GM18907 (cell line): ENCODE data around the gene MARCHF6.
A peak's percentile ranks its signal among the peaks of the same experiment; 100 is the strongest.
"Not testable (repeated sequence)": the region's sequence is repeated elsewhere in the genome, so short reads cannot be mapped to it uniquely, and the experiment has no call there.

Experiments
- ATAC-seq: cut with Tn5 transposase; IDR thresholded peaks from one replicate; pipeline ENCODE4 v1.9.1; 2021; ENCODE audit warnings: mild to moderate bottlenecking, moderate library complexity; ENCODE audit not compliant: unreplicated experiment

Gene MARCHF6

DNA sequence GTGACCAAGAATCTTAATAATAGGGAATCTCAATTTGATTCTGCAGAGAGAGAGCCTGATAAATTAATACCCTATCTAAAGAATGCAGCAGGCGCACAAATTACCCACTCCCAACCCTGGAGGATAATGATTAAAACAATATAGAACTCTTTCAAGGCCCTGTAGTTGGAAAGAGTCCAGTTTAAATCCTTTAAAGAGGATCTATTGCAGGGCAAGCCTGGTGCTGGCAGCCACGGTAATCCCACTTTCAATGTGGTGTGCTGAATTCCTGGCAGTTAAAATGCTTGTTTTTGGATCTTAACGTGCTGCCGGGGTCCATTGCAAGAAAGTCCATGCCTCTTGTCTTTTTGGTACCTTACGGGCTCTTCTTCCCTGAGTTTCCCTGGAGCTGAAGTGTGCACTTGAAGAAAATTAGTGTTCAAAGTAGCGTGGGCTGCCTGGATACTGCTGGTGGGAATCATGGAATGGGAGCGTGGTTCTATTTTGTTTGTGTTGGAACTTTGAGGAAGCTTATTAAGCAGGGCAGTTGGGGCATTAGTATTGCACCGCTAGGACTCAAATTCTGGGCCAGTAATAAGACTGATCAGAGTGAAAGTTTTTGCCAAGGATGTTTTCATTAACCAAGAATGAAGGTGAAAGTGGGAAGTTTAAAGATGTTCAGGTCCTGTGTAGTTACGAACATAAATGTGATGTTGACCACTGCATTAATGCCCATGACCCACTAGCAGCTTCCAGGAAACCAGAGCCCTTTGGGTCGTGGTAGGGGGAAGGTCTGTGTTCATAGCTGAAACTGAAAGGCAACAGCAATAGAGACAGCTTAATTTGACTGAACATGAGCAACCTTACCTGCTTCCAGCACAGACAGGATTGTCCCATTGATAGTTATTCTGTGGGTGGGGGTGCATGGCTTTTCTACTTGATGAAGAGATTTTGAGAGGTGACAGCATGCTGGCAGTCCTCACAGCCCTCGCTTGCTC, 20.8 kb downstream of the MARCHF6 start:
- peak; percentile 67 for ATAC-seq

GRCh38 chr5:10375146-10375545, 21.7 kb downstream of the MARCHF6 start:
- ATAC-seq, result not testable (repeated sequence)

DNA sequence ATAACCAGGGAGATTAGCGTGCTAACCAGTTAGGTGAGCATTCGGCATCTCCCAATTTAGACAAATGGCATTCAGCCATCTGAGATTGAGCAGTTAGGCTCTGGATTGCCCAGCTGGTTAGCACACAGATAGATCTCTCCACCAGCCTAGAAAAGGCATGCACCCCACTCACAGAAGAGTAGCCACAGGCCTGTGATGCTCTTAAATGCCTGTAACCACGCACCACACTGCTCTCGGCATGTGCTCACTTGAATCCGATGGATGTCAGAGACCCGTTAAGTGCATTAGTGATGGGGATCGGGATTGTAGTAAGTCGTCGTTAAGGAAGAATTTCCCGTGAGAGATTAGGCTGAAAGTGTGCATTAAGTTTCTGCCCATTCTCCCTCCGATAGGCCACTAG, 23.0 kb downstream of the MARCHF6 start:
- no peak for ATAC-seq

DNA sequence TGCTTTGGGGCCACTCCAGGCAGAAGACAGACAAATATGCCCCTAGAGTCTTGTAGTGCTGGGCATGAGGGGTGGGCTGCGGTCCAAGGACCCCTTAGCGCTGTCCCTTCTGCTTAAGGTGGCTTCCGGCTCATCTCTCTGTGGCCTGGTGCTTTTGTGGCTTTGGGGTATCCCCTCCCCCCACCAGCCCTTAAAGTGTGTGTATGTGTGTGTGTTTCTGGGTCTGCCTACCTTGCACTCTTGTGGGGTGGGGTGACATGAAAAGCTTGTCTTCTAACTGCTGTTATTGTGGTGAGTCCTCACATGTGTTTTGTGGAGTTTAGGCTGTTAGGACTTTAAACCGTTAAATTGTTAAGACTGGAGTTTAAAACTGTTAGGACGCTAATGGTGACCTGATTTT, 23.6 kb downstream of the MARCHF6 start:
- no peak for ATAC-seq

- ATAC-seq, result no peak
These were observed 28.3 kb downstream of the MARCHF6 start for GRCh38 chr5:10381803-10382202.

GRCh38 chr5:10384483-10384882, 31.0 kb downstream of the MARCHF6 start:
- no peak for ATAC-seq

DNA sequence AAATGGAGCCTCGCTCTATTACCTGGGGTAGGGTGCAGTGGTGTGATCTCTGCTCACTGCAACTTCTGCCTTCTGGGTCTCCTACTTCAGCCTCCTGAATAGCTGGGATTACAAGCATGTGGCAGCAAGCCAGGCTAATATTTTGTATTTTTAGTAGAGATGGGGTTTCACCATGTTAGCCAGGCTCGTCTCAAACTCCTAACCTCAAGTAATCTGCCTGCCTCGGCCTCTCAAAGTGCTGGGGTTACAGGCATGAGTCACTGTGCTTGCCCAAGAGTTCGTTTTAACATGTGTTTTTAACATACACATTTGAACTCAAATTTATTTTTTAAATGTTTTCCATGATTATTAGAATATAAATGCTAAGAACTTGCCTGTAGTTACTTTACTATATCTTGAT, 34.2 kb downstream of the MARCHF6 start:
- ATAC-seq, result no peak

DNA sequence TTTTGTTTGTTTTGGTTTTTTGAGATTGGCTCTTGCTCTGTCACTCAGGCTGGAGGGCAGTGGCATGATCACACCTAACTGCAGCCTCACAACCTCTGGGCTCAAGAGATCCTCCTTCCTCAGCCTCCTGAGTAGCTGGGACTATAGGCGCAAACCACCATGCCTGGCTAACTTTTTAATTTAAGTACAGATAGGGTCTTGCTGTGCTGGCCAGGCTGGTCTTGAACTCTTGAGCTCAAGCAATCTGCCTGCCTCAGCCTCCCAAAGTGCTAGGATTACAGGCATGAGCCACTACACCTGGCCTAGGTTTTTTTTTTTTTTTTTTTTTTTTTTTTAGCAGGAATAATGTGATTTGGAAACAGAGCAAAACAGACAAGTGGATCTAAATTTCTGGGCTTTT, 37.6 kb downstream of the MARCHF6 start:
- no peak for ATAC-seq

DNA sequence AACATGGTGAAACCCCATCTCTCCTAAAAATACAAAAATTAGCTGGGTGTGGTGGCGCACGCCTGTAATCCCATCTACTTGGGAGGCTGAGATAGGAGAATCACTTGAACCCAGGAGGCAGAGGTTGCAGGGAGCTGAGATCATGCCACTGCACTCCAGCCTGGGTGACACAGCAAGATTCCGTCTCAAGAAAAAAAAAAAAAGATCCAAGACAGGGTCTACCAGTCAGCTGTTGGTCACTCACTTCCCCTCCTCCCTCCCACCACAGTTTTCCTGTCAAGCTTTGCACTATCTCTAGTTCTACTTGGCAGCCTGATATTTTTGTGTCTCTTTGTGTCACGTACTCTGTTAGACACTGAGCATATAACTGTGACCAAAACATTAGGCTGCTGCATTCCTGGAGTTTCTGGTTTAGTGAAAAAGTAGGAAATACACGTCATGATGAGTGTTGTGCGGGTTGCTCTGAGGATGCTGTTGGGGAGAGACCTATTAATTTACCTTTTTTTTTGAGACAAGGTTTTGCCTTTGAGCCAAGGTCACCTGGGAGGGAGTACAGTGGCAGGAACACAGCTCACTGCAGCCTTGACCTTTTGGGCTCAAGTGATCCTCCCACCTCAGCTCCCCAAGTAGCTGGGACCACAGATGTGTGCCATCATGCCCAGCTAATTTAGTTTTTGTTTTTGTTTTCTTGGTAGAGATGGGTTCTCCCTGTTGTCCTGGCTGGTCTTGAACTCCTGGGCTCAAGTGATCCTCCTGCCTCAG, 39.3 kb downstream of the MARCHF6 start:
- ATAC-seq, result not testable (repeated sequence)

- ATAC-seq, result no peak
These were observed 40.0 kb downstream of the MARCHF6 start for GRCh38 chr5:10393491-10393890.

DNA sequence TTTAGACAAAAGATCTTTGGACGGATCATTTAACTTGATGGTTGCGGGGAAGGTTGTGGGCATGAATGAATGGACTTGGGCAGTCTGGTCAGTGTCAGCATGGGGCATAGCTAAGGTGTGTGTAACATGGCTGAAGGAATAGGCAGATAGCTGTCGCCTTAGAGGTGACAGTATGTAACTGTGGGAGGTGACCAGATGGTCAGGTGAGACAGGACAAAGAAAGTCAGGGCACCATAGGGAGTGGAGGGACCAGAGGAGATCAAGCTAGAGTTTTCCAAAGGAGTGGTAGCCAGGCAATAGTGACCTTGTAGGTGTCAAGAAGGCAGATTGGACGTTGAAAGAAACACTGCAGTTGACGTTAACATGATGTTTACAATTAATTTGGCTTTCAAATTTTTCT, 43.1 kb downstream of the MARCHF6 start:
- ATAC-seq, result no peak

DNA sequence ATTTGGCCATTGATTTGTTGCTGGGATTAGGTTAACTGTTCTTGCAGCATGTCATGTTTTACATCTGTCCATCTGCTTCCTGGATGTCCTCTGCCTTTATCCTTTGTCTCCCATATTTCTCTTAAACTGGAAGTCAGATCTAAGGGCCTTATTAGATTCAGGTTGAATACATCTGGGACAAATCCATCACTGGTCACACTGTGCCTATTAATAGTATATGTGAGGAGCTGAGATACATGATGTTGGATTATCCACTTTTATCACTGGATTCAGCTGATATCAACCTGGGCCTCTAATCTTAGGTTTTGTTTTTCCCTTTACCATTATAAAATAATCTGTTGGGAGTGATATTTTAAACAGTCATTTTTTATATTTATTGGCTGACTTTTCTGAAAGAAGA, 46.3 kb downstream of the MARCHF6 start:
- no peak for ATAC-seq

DNA sequence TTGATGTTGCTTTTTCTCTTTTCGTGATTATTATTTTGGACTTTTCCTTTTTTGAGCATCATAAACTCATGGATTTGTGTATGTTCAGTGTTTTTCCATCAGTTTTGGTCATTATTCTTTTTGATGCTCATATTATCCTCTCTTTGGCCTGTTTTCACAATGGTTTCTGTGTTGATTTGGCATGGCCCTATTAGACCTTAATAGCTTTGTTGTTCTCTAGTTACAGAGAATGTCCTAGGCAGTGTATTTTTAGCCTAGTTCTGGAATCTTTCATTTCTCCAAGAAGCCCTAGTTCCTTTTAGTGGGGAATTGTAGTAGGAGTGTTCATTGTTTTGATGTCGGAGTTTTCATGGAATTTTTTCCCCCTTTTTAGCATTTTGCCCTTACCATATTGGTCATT, 46.9 kb downstream of the MARCHF6 start:
- ATAC-seq, result no peak

GRCh38 chr5:10400831-10401230, 47.3 kb downstream of the MARCHF6 start:
- peak; percentile 31 for ATAC-seq

DNA sequence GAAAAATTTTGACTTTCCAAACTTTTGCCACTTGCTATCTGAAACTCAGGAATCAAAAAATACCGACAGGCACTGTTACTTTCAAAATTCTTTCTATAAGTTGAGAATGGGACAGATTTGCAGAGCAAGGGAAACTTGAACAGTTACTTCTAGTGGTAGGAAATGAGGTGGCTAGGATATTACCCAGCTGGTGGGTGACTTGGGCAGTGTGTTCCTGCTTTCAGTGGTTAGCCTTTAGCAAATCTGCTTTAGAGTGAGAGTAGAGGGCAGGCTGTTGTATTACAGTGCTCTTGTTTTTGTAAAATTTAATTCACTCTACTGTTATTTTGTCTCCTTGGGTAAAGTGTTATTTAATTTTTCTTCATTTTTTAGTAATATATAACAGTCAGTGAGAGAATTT, 48.0 kb downstream of the MARCHF6 start:
- peak; percentile 94 for ATAC-seq
